ENCODE measurements around the gene FERMT2.

The FERMT2 gene

GRCh38 chr14:52860209-52860608 is 90.6 kb downstream of the FERMT2 start:
- DNase-seq = no peak

GRCh38 chr14:52856139-52856538 is 94.7 kb downstream of the FERMT2 start:
- no peak for DNase-seq

GRCh38 chr14:52853522-52853854 is 97.4 kb downstream of the FERMT2 start:
- DNase-seq = no peak

- no peak for DNase-seq
Observed at GRCh38 chr14:52852810-52853521, 97.9 kb downstream of the FERMT2 start.

GRCh38 chr14:52850451-52850909 is 100.4 kb downstream of the FERMT2 start:
- no peak for DNase-seq

GRCh38 chr14:52848626-52849025 is 102.2 kb downstream of the FERMT2 start:
- DNase-seq = no peak

GRCh38 chr14:52846591-52846990 is 104.3 kb downstream of the FERMT2 start:
- DNase-seq = no peak

GRCh38 chr14:52845081-52845480 is 105.8 kb downstream of the FERMT2 start:
- no peak for DNase-seq

GRCh38 chr14:52844262-52845060 is 106.4 kb downstream of the FERMT2 start:
- no peak for DNase-seq

- no peak for DNase-seq
Observed at GRCh38 chr14:52840877-52841276, 110.0 kb downstream of the FERMT2 start.

GRCh38 chr14:52837451-52837850 is 113.4 kb downstream of the FERMT2 start:
- no peak for DNase-seq

GRCh38 chr14:52836063-52836462 is 114.8 kb downstream of the FERMT2 start:
- DNase-seq = no peak

GRCh38 chr14:52835122-52835903 is 115.5 kb downstream of the FERMT2 start:
- no peak for DNase-seq

- no peak for DNase-seq
Observed at GRCh38 chr14:52834440-52834842, 116.4 kb downstream of the FERMT2 start.

- DNase-seq = no peak
Observed at GRCh38 chr14:52833891-52834290, 117.0 kb downstream of the FERMT2 start.

GRCh38 chr14:52829527-52830185 is 121.2 kb downstream of the FERMT2 start:
- no peak for DNase-seq

- DNase-seq = no peak
Observed at GRCh38 chr14:52827426-52827825, 123.4 kb downstream of the FERMT2 start.

- DNase-seq = no peak
Observed at GRCh38 chr14:52825085-52825484, 125.8 kb downstream of the FERMT2 start.

GRCh38 chr14:52824462-52824861 is 126.4 kb downstream of the FERMT2 start:
- no peak for DNase-seq

GRCh38 chr14:52821805-52822250 is 129.0 kb downstream of the FERMT2 start:
- no peak for DNase-seq

- no peak for DNase-seq
Observed at GRCh38 chr14:52808101-52808500, 142.7 kb downstream of the FERMT2 start.

All from SIG-M5 (cell line).